Panc1 (cell line): ENCODE data around the gene DSCAM. TPM values are rescaled to one million over a fixed set of nuclear protein-coding genes. Genes with fewer than 3 reads are reported as not detected.

ENCODE experiments used
- ATAC-seq: fragments of 200-7000 bp; cut with Tn5 transposase; 2 replicates; pipeline ENCODE4 v1.9.1; 2020; ENCODE audit warnings: mild to moderate bottlenecking, moderate library complexity
- BruUV-seq: library from RNA; stranded (reverse); fragments of 400-500 nt; replicated peaks from 2 replicates; lab custom pipeline; 2021; lab: Mats Ljungman, UMichigan
- CTCF ChIA-PET: fragments of 300-600 bp; sonication (Branson Sonifier 250); formaldehyde crosslinking; loops from one replicate; lab custom pipeline; 2022; ENCODE audit warnings: antibody characterized with exemption; lab: Charles Lee
- POLR2A ChIA-PET: fragments of 300-600 bp; sonication (Branson Sonifier 250); formaldehyde crosslinking; loops from one replicate; lab custom pipeline; 2022; ENCODE audit warnings: antibody characterized with exemption; lab: Charles Lee
- DNase-seq: peaks from one replicate; pipeline ENCODE4 v3.0.0-alpha.2; 2010; ENCODE audit warnings: low read depth, low spot score
- H3K27ac ChIP-seq: 2 replicates; pipeline ENCODE4 v1.5.1; 2011; ENCODE audit warnings: mild to moderate bottlenecking, low read length, inconsistent platforms
- H3K27me3 ChIP-seq: fragments of 200-500 bp; sonication (Bioruptor generic); 2 replicates; pipeline ENCODE4 v1.6.0; 2014; ENCODE audit warnings: low read length, inconsistent platforms; ENCODE audit not compliant: control insufficient read depth, insufficient read depth
- H3K36me3 ChIP-seq: fragments of 200-500 bp; sonication (Bioruptor generic); 2 replicates; pipeline ENCODE4 v1.5.1; 2014; ENCODE audit warnings: inconsistent platforms, mild to moderate bottlenecking, low read length, moderate library complexity; ENCODE audit not compliant: control insufficient read depth, insufficient read depth
- H3K4me1 ChIP-seq: 2 replicates; pipeline ENCODE4 v1.5.1; 2011; ENCODE audit warnings: inconsistent platforms, mild to moderate bottlenecking, low read length, moderate library complexity; ENCODE audit not compliant: control insufficient read depth, insufficient read depth
- H3K4me3 ChIP-seq, 2 experiments: 2 replicates each; pipeline ENCODE4 v1.5.1; 2011 to 2012; ENCODE audit warnings: low read depth in 2 of 2, low read length in 2 of 2, mild to moderate bottlenecking in 2 of 2, inconsistent platforms in 1 of 2, moderate library complexity in 1 of 2
- H3K9me3 ChIP-seq: fragments of 200-500 bp; sonication (Bioruptor generic); 2 replicates; pipeline ENCODE4 v1.5.1; 2014; ENCODE audit warnings: low read depth, mild to moderate bottlenecking, inconsistent platforms, low read length, moderate library complexity; ENCODE audit not compliant: control insufficient read depth, insufficient read depth
- CTCF ChIP-seq: fragments of 450-650 bp; IDR thresholded peaks from 2 replicates; pipeline ENCODE4 v1.5.1; 2017; ENCODE audit warnings: mild to moderate bottlenecking
- POLR2AphosphoS5 ChIP-seq: IDR thresholded peaks from 2 replicates; pipeline ENCODE4 v1.6.1; 2012; ENCODE audit warnings: mild to moderate bottlenecking, low read depth, low read length, moderate library complexity
- REST ChIP-seq, 2 experiments: IDR thresholded peaks; 2 replicates each; pipeline ENCODE4 v1.6.1; 2011 to 2012; ENCODE audit warnings: low read depth in 2 of 2, control low read depth in 1 of 2, low read length in 1 of 2, mild to moderate bottlenecking in 1 of 2, moderate library complexity in 1 of 2; ENCODE audit not compliant: insufficient read depth in 1 of 2
- SIN3A ChIP-seq: IDR thresholded peaks from 2 replicates; pipeline ENCODE4 v1.6.1; 2012; ENCODE audit warnings: low read depth, mild to moderate bottlenecking, low read length, moderate library complexity, borderline replicate concordance; ENCODE audit not compliant: insufficient read depth
- TCF7L2 ChIP-seq: IDR thresholded peaks from 2 replicates; pipeline ENCODE4 v1.6.1; 2011; ENCODE audit warnings: mild to moderate bottlenecking, low read depth, low read length, inconsistent platforms
- in situ Hi-C: cut with HindIII; loops from 2 replicates; pipeline ENCODE4 v1.10.0; 2016; ENCODE audit warnings: low sequenced_read_pairs, low pct_unique_long_range_greater_than_20kb
- intact Hi-C: fragments of 100-400 bp; cut with micrococcal nuclease; formaldehyde crosslinking; loops from one replicate; pipeline ENCODE4 v1.10.0; 2022; ENCODE audit not compliant: unreplicated experiment
- total RNA-seq: library from RNA; stranded (reverse); gene quantifications from one replicate; pipeline ENCODE4 v1.2.1, GENCODE V29; 2021; ENCODE audit not compliant: unreplicated experiment

Gene DSCAM
- total RNA-seq, 1 experiment from 2014 or later: not detected

DNA sequence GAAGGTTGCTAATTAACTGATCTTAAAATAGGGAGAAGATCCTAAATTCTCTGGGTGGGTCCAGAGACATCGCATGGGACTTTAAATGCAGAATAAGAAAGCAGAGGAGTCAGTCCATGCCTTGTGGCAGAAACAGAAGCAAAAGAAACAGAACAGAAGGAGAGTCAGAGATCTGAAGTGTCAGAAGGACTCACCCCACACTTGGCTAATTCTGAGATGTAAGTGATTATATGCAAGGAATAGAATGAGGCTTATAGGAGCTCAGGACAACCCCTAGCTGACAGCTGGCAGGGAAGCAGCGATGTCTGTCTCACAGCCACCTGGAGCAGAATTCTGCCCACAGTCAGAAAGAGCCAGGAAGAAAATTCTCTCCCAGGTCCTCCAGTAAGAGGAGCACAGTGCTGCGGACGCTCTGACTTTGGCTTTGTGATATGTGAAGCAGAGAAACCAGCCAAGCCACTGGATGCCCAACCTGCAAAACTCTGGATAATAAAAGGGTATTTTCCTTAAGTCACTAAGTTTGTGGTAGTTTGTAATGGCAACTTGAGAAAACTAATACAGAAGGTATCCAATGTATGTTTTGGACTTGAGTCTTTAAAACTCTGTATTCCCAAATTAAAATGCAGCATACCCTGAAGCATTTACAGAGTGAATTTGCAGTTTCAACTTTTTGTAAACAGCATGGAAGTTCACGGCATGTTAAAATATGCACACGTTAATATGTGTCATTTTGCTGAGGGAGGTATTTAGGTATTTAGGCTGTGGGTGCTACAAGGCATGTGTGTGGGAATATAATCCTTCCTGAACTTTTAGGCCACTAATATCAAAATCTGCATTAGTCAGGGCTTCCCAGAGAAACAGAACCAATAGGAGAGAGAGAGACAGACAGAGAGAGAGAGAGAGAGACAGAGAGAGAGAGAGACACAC is 591.2 kb downstream of the DSCAM start:
- Histone ChIP-seq H3K4me1 (no peaks in the 10 kb centered on the region), H3K4me3 (no peak overlapping the region), H3K36me3 (no peaks in the 10 kb centered on the region), H3K27ac (no peak overlapping the region), H3K9me3 (no peaks in the 10 kb centered on the region), H3K27me3 (no peaks in the 10 kb centered on the region)
- intact Hi-C loops: no loop called here
- no peak for TF ChIP-seq CTCF
- no peak for TF ChIP-seq TCF7L2
- TF ChIP-seq POLR2AphosphoS5: no peak
- TF ChIP-seq SIN3A: no peak
- TF ChIP-seq REST (IDR thresholded peaks at IDR 0.05; ENCODE audit: insufficient read depth in 1 of 2, low read depth in 2 of 2, low read length in 1 of 2): no peak
- no peak for DNase-seq
- ChIA-PET CTCF (no interaction called here), POLR2A (no interaction called here)
- ATAC-seq: no peak
- BruUV-seq: no TSS peak
- in situ Hi-C loops: no loop called here

GRCh38 chr21:40254540-40255465 is 592.2 kb downstream of the DSCAM start:
- DNase-seq (no peak), ATAC-seq (no peak)
- H3K27ac ChIP-seq: no peak overlapping the region
- BruUV-seq: no TSS peak
- no peak overlapping the region for H3K4me3 ChIP-seq
- no peaks in the 10 kb centered on the region for H3K4me1 ChIP-seq
- no peak for TF ChIP-seq SIN3A
- no peak for TF ChIP-seq POLR2AphosphoS5
- TF ChIP-seq TCF7L2: no peak
- no peak for TF ChIP-seq REST (IDR thresholded peaks at IDR 0.05; ENCODE audit: insufficient read depth in 1 of 2, low read depth in 2 of 2, low read length in 1 of 2)
- no peak for TF ChIP-seq CTCF
- in situ Hi-C loops: no loop called here
- intact Hi-C loops: no loop called here
- H3K36me3 ChIP-seq: no peaks in the 10 kb centered on the region
- no peaks in the 10 kb centered on the region for H3K27me3 ChIP-seq
- H3K9me3 ChIP-seq: no peaks in the 10 kb centered on the region
- POLR2A ChIA-PET: no interaction called here
- CTCF ChIA-PET: no interaction called here
